HepG2 (cell line): ENCODE measurements around the gene CNBD2. TPM values are rescaled to one million over a fixed set of nuclear protein-coding genes. Genes with fewer than 3 reads are reported as not detected.

Source experiments
- AKAP8 ChIP-seq: sonication (generic); formaldehyde crosslinking; IDR thresholded peaks from 2 replicates; pipeline ENCODE4 v1.5.1; 2020; ENCODE audit warnings: mild to moderate bottlenecking, missing genetic modification reagents
- AKNA ChIP-seq: sonication (generic); formaldehyde crosslinking; IDR thresholded peaks from 2 replicates; pipeline ENCODE4 v1.4.0; 2020; ENCODE audit warnings: missing genetic modification reagents, borderline replicate concordance
- CCAR2 ChIP-seq: fragments of 200-400 bp; formaldehyde crosslinking; optimal IDR thresholded peaks from 2 replicates; pipeline ENCODE3; 2018; ENCODE audit warnings: low read depth, mild to moderate bottlenecking, low read length, moderate library complexity
- ETV6 ChIP-seq: sonication (generic); formaldehyde crosslinking; conservative IDR thresholded peaks from 2 replicates; pipeline ENCODE4 v1.4.0; 2020; ENCODE audit warnings: missing genetic modification reagents
- HNRNPUL1 ChIP-seq: fragments of 200-400 bp; formaldehyde crosslinking; IDR thresholded peaks from 2 replicates; pipeline ENCODE4 v1.6.1; 2017; ENCODE audit warnings: low read depth, mild to moderate bottlenecking, low read length, moderate library complexity
- IRF9 ChIP-seq: sonication (generic); formaldehyde crosslinking; IDR thresholded peaks from 2 replicates; pipeline ENCODE4 v1.8.0; 2022; ENCODE audit warnings: missing genetic modification reagents, mild to moderate bottlenecking, borderline replicate concordance
- KLF13 ChIP-seq: sonication (generic); formaldehyde crosslinking; IDR thresholded peaks from 2 replicates; pipeline ENCODE4 v1.4.0; 2020; ENCODE audit warnings: mild to moderate bottlenecking, missing genetic modification reagents
- MZF1 ChIP-seq: sonication (generic); formaldehyde crosslinking; IDR thresholded peaks from 2 replicates; pipeline ENCODE4 v1.8.1; 2023; ENCODE audit warnings: mild to moderate bottlenecking, missing genetic modification reagents, borderline replicate concordance
- NBN ChIP-seq: fragments of 450-650 bp; conservative IDR thresholded peaks from 2 replicates; pipeline ENCODE4 v1.6.1; 2017
- NCOA2 ChIP-seq: sonication (generic); formaldehyde crosslinking; IDR thresholded peaks from 2 replicates; pipeline ENCODE4 v1.8.0; 2022; ENCODE audit warnings: inconsistent platforms
- PLRG1 ChIP-seq: fragments of 450-650 bp; conservative IDR thresholded peaks from 2 replicates; pipeline ENCODE4 v1.6.1; 2016
- POGK ChIP-seq: sonication (generic); formaldehyde crosslinking; conservative IDR thresholded peaks from 2 replicates; pipeline ENCODE4 v1.8.0; 2022; ENCODE audit warnings: mild to moderate bottlenecking, moderate library complexity, missing genetic modification reagents
- POGZ ChIP-seq: sonication (generic); formaldehyde crosslinking; IDR thresholded peaks from 2 replicates; pipeline ENCODE4 v1.4.0; 2020; ENCODE audit warnings: mild to moderate bottlenecking, missing genetic modification reagents
- RFX1 ChIP-seq: fragments of 450-650 bp; IDR thresholded peaks from 2 replicates; pipeline ENCODE4 v1.6.1; 2017
- TAF1 ChIP-seq: sonication (generic); formaldehyde crosslinking; IDR thresholded peaks from 2 replicates; pipeline ENCODE4 v1.4.0; 2020; ENCODE audit warnings: missing genetic modification reagents
- ZBTB42 ChIP-seq: sonication (generic); formaldehyde crosslinking; IDR thresholded peaks from 2 replicates; pipeline ENCODE4 v1.5.0; 2020; ENCODE audit warnings: mild to moderate bottlenecking, missing genetic modification reagents
- ZBTB49 ChIP-seq: sonication (generic); formaldehyde crosslinking; IDR thresholded peaks from 2 replicates; pipeline ENCODE4 v1.4.0; 2020; ENCODE audit warnings: missing genetic modification reagents, borderline replicate concordance
- ZEB1 ChIP-seq: IDR thresholded peaks from 2 replicates; pipeline ENCODE4 v1.6.1; 2012; ENCODE audit warnings: mild to moderate bottlenecking, low read depth, inconsistent platforms; ENCODE audit not compliant: insufficient replicate concordance
- ZNF230 ChIP-seq: sonication (generic); formaldehyde crosslinking; IDR thresholded peaks from 2 replicates; pipeline ENCODE4 v1.4.0; 2020; ENCODE audit warnings: mild to moderate bottlenecking, missing genetic modification reagents
- ZNF251 ChIP-seq: sonication (generic); formaldehyde crosslinking; IDR thresholded peaks from 2 replicates; pipeline ENCODE4 v1.9.0; 2021; ENCODE audit warnings: mild to moderate bottlenecking, missing genetic modification reagents
- ZNF547 ChIP-seq: sonication (generic); formaldehyde crosslinking; IDR thresholded peaks from 2 replicates; pipeline ENCODE4 v1.5.1; 2020; ENCODE audit warnings: mild to moderate bottlenecking, missing genetic modification reagents
- polyA plus RNA-seq, 8 experiments: library from polyadenylated mRNA; depleted of rRNA in 3 of 8; stranded (reverse) in 7 of 8; unstranded in 1 of 8; fragments of >200 nt; fragmentation: Illumina TruSeq in 4 of 8; extraction: Trizol in 4 of 8; gene quantifications; 2 replicates each; pipeline versions ENCODE4 v1.2.1 to v1.2.3, GENCODE V29; 2011 to 2016; ENCODE audit warnings: low read depth in 4 of 8, missing spikeins in 1 of 8, mixed read lengths in 1 of 8; ENCODE audit not compliant: insufficient read depth in 1 of 8
- total RNA-seq, 5 experiments: library from RNA; depleted of rRNA; stranded (reverse); fragments of >200 nt; fragmentation: Illumina TruSeq; extraction: Trizol; gene quantifications; 2 replicates each; pipeline ENCODE4 v1.2.3, GENCODE V29; 2016; ENCODE audit warnings: low read depth in 1 of 5

Gene CNBD2
- total and polyA plus RNA-seq, 2 of the 13 experiments (the other 11 are each of a cell fraction or from before 2014, with no cell fraction given) = 12.4 to 22.8 TPM

GRCh38 chr20:35954200-35954906 lies 14.0 kb upstream of the CNBD2 start, which contains the start of gene SCAND1 (continued):
- TF ChIP-seq POGK (CRISPR knock-in tag) (peak; percentile 98), IRF9 (CRISPR knock-in tag) (peak; percentile 99), AKAP8 (CRISPR knock-in tag) (peak; percentile 97), POGZ (CRISPR knock-in tag) (peak; percentile 99), MZF1 (CRISPR knock-in tag) (peak; percentile 98), ZBTB42 (CRISPR knock-in tag) (peak; percentile 74), RFX1 (no peak), HNRNPUL1 (peak; percentile 78), NBN (no peak), NCOA2 (CRISPR knock-in tag) (peak; percentile 78), PLRG1 (no peak), CCAR2 (peak; percentile 91), ZEB1 (peak; percentile 94), AKNA (CRISPR knock-in tag) (no peak; the same call in 1 of the 2 replicates), ZNF251 (CRISPR knock-in tag) (peak; percentile 98), KLF13 (no peak), TAF1 (peak; percentile 99), ZBTB49 (peak; percentile 86), ZNF547 (CRISPR knock-in tag) (peak; percentile 99), ETV6 (peak; percentile 95; the same call in 1 of the 2 replicates), ZNF230 (peak; percentile 96; the same call in 1 of the 2 replicates)
